NCI-H1436 treated with DMSO at 0.1 percent for 48 hours (cell line): ENCODE results near the gene C5orf47.

ENCODE experiments used
- DNase-seq: peaks from one replicate; lab custom pipeline; 2025; lab: John Stamatoyannopoulos, UW

C5orf47 gene

GRCh38 chr5:173988554-173989431 lies at the start of gene C5orf47:
Gene C5orf47, plus strand, starts transcription at chr5:173989170. Its CDS starts 94 bp downstream, at chr5:173989264.
- no peak for DNase-seq

GRCh38 chr5:173940269-173940668 lies 48.7 kb upstream of the C5orf47 start:
- DNase-seq, result no peak

GRCh38 chr5:173941102-173941501 lies 47.9 kb upstream of the C5orf47 start:
- DNase-seq, result no peak

GRCh38 chr5:173941758-173942401 lies 47.1 kb upstream of the C5orf47 start:
- no peak for DNase-seq

- no peak for DNase-seq
Observed at GRCh38 chr5:173944511-173944910, 44.5 kb upstream of the C5orf47 start.

- DNase-seq, result no peak
Observed at GRCh38 chr5:173945160-173945559, 43.8 kb upstream of the C5orf47 start.

- DNase-seq, result no peak
Observed at GRCh38 chr5:173946323-173946722, 42.6 kb upstream of the C5orf47 start.

GRCh38 chr5:173950829-173951228 lies 38.1 kb upstream of the C5orf47 start:
- DNase-seq, result no peak

- DNase-seq, result no peak
Observed at GRCh38 chr5:173953528-173954090, 35.4 kb upstream of the C5orf47 start.

- no peak for DNase-seq
Observed at GRCh38 chr5:173954671-173955521, 34.1 kb upstream of the C5orf47 start.

GRCh38 chr5:173960986-173961385 lies 28.0 kb upstream of the C5orf47 start:
- DNase-seq, result no peak

GRCh38 chr5:173961418-173961817 lies 27.6 kb upstream of the C5orf47 start:
- DNase-seq, result no peak

GRCh38 chr5:173962436-173962972 lies 26.5 kb upstream of the C5orf47 start:
- DNase-seq, result no peak

GRCh38 chr5:173963182-173963838 lies 25.7 kb upstream of the C5orf47 start:
- DNase-seq, result no peak

- peak; percentile 29 for DNase-seq
Observed at GRCh38 chr5:173963867-173964441, 25.0 kb upstream of the C5orf47 start.

GRCh38 chr5:173964506-173964905 lies 24.5 kb upstream of the C5orf47 start:
- DNase-seq, result no peak

GRCh38 chr5:173967241-173967640 lies 21.7 kb upstream of the C5orf47 start:
- DNase-seq, result no peak

GRCh38 chr5:173968154-173968797 lies 20.7 kb upstream of the C5orf47 start:
- no peak for DNase-seq

GRCh38 chr5:173969167-173970049 lies 19.6 kb upstream of the C5orf47 start:
- DNase-seq, result no peak
